ENCODE measurements around the gene DGKZ. TPM values are rescaled to one million over a fixed set of nuclear protein-coding genes. Genes with fewer than 3 reads are reported as not detected.

The DGKZ gene
- total RNA-seq, 4 donors from 2014 or later = 41.2 to 105 (median 49.6) TPM

- Histone ChIP-seq H3K36me3 (peaks cover 0 to 91% (median 8%) of the 10 kb centered on the region in 3 donors), H3K4me1 (no peaks in the 10 kb centered on the region), H3K4me3 (no peak overlapping the region), H3K9me3 (no peaks in the 10 kb centered on the region), H3K27ac (no peak overlapping the region), H3K27me3 (no peaks in the 10 kb centered on the region)
- no peak for DNase-seq (ENCODE audit: low spot score in 2 of 2)
- TF ChIP-seq EP300 (IDR thresholded peaks at IDR 0.05) (no peak), POLR2A (IDR thresholded peaks at IDR 0.05) (no peak), CTCF (IDR thresholded peaks at IDR 0.05) (no peak)
- 64 to 67% methylated on average over 3 of the region's 3 CpGs for WGBS, 2 donors
Measured at GRCh38 chr11:46414879-46415278, 67.6 kb downstream of the DGKZ start.

- 73 to 77% methylated on average over 7 of the region's 7 CpGs for WGBS, 2 donors
- H3K9me3 ChIP-seq = no peaks in the 10 kb centered on the region
- peaks cover 0 to 90% (median 8%) of the 10 kb centered on the region in 3 donors for H3K36me3 ChIP-seq
- H3K27ac ChIP-seq = no peak overlapping the region
- no peak for TF ChIP-seq CTCF (IDR thresholded peaks at IDR 0.05)
- TF ChIP-seq EP300 (IDR thresholded peaks at IDR 0.05) = no peak
- TF ChIP-seq POLR2A (IDR thresholded peaks at IDR 0.05) = no peak
- no peaks in the 10 kb centered on the region for H3K27me3 ChIP-seq
- H3K4me3 ChIP-seq = no peak overlapping the region
- no peaks in the 10 kb centered on the region for H3K4me1 ChIP-seq
- DNase-seq (ENCODE audit: low spot score in 2 of 2) = no peak
Measured at GRCh38 chr11:46417711-46418110, 70.4 kb downstream of the DGKZ start.

GRCh38 chr11:46418751-46419150 is 71.5 kb downstream of the DGKZ start:
- Histone ChIP-seq H3K27me3 (no peaks in the 10 kb centered on the region), H3K9me3 (no peaks in the 10 kb centered on the region), H3K36me3 (peaks cover 0 to 82% (median 8%) of the 10 kb centered on the region in 3 donors), H3K27ac (no peak overlapping the region), H3K4me1 (no peaks in the 10 kb centered on the region), H3K4me3 (no peak overlapping the region)
- DNase-seq (ENCODE audit: low spot score in 2 of 2) = no peak
- no peak for TF ChIP-seq POLR2A (IDR thresholded peaks at IDR 0.05)
- TF ChIP-seq EP300 (IDR thresholded peaks at IDR 0.05) = no peak
- 80 to 93% methylated on average over 5 of the region's 5 CpGs for WGBS, 2 donors

- Histone ChIP-seq H3K4me3 (no peak overlapping the region), H3K4me1 (no peaks in the 10 kb centered on the region), H3K27me3 (no peaks in the 10 kb centered on the region), H3K9me3 (no peaks in the 10 kb centered on the region), H3K27ac (no peak overlapping the region), H3K36me3 (peaks cover 0 to 73% (median 0%) of the 10 kb centered on the region in 3 donors)
- no peak for DNase-seq (ENCODE audit: low spot score in 2 of 2)
- 53 to 67% methylated on average over 1 of the region's 1 CpG for WGBS, 2 donors
- TF ChIP-seq EP300 (IDR thresholded peaks at IDR 0.05) (no peak), POLR2A (IDR thresholded peaks at IDR 0.05) (no peak), CTCF (IDR thresholded peaks at IDR 0.05) (no peak)
Measured at GRCh38 chr11:46420513-46420912, 73.2 kb downstream of the DGKZ start.

- Histone ChIP-seq H3K27ac (no peak overlapping the region), H3K27me3 (no peaks in the 10 kb centered on the region), H3K4me1 (no peaks in the 10 kb centered on the region), H3K9me3 (no peaks in the 10 kb centered on the region), H3K36me3 (peaks cover 0 to 73% (median 0%) of the 10 kb centered on the region in 3 donors), H3K4me3 (no peak overlapping the region)
- no peak for TF ChIP-seq POLR2A (IDR thresholded peaks at IDR 0.05)
- TF ChIP-seq CTCF (IDR thresholded peaks at IDR 0.05) = no peak
- DNase-seq (ENCODE audit: low spot score in 2 of 2) = no peak
- 89 to 92% methylated on average over 8 of the region's 8 CpGs for WGBS, 2 donors
Measured at GRCh38 chr11:46421257-46421880, 74.1 kb downstream of the DGKZ start.
